H9 (cell line): Measurements from ENCODE around the gene PIP5K1C. TPM values are rescaled to one million over a fixed set of nuclear protein-coding genes. Genes with fewer than 3 reads are reported as not detected.

ENCODE experiments used
- DNase-seq: peaks from one replicate; pipeline ENCODE4 v3.0.0-alpha.2; 2017
- H2AFZ ChIP-seq: one replicate; pipeline ENCODE4 v1.6.1; 2013; ENCODE audit warnings: mild to moderate bottlenecking, low read length, control low read depth, moderate library complexity
- H2AK5ac ChIP-seq: 2 replicates; pipeline ENCODE4 v1.6.1; 2013; ENCODE audit warnings: low read length, control low read depth, mixed read lengths; ENCODE audit not compliant: insufficient read length
- H2BK120ac ChIP-seq: one replicate; pipeline ENCODE4 v1.6.1; 2013; ENCODE audit warnings: low read depth, mild to moderate bottlenecking, low read length, control low read depth, inconsistent platforms; ENCODE audit not compliant: poor library complexity, severe bottlenecking
- H2BK12ac ChIP-seq: 2 replicates; pipeline ENCODE4 v1.6.1; 2013; ENCODE audit warnings: low read length, control low read depth, mixed read lengths, low read depth; ENCODE audit not compliant: insufficient read length
- H2BK15ac ChIP-seq: 2 replicates; pipeline ENCODE4 v1.6.1; 2013; ENCODE audit warnings: low read depth, low read length, control low read depth
- H2BK20ac ChIP-seq: one replicate; pipeline ENCODE4 v1.6.1; 2013; ENCODE audit warnings: low read depth, mild to moderate bottlenecking, low read length, control low read depth, inconsistent platforms; ENCODE audit not compliant: poor library complexity, severe bottlenecking
- H2BK5ac ChIP-seq: 2 replicates; pipeline ENCODE4 v1.6.1; 2013; ENCODE audit warnings: low read length, control low read depth, mixed read lengths; ENCODE audit not compliant: insufficient read length
- H3K14ac ChIP-seq: 2 replicates; pipeline ENCODE4 v1.6.1; 2013; ENCODE audit warnings: low read length, control low read depth; ENCODE audit not compliant: insufficient read depth
- H3K18ac ChIP-seq: 2 replicates; pipeline ENCODE4 v1.6.1; 2013; ENCODE audit warnings: low read depth, mild to moderate bottlenecking, mixed read lengths, low read length, control low read depth; ENCODE audit not compliant: insufficient read length
- H3K23ac ChIP-seq: 2 replicates; pipeline ENCODE4 v1.6.1; 2013; ENCODE audit warnings: low read length, control low read depth, mixed read lengths, low read depth; ENCODE audit not compliant: insufficient read length
- H3K23me2 ChIP-seq: 2 replicates; pipeline ENCODE4 v1.6.1; 2013; ENCODE audit warnings: low read depth, mild to moderate bottlenecking, mixed read lengths, low read length, control low read depth; ENCODE audit not compliant: insufficient read length, poor library complexity, severe bottlenecking
- H3K27ac ChIP-seq: 2 replicates; pipeline ENCODE4 v1.5.1; 2013; ENCODE audit warnings: low read length, control low read depth, mixed read lengths, low read depth; ENCODE audit not compliant: insufficient read length
- H3K27me3 ChIP-seq: 2 replicates; pipeline ENCODE4 v1.6.1; 2013; ENCODE audit warnings: low read length, control low read depth, inconsistent platforms; ENCODE audit not compliant: insufficient read depth
- H3K4ac ChIP-seq: 2 replicates; pipeline ENCODE4 v1.6.1; 2013; ENCODE audit warnings: low read depth, mild to moderate bottlenecking, control low read depth, inconsistent platforms, low read length, moderate library complexity
- H3K4me1 ChIP-seq: 2 replicates; pipeline ENCODE4 v1.6.1; 2013; ENCODE audit warnings: low read length, control low read depth, inconsistent platforms; ENCODE audit not compliant: insufficient read depth
- H3K4me2 ChIP-seq: 2 replicates; pipeline ENCODE4 v1.6.1; 2013; ENCODE audit warnings: low read length, control low read depth, mixed read lengths; ENCODE audit not compliant: insufficient read length, insufficient read depth
- H3K56ac ChIP-seq: 2 replicates; pipeline ENCODE4 v1.6.1; 2013; ENCODE audit warnings: low read depth, mild to moderate bottlenecking, mixed read lengths, low read length, control low read depth; ENCODE audit not compliant: insufficient read length
- H3K79me1 ChIP-seq: 2 replicates; pipeline ENCODE4 v1.6.1; 2013; ENCODE audit warnings: low read depth, mild to moderate bottlenecking, moderate library complexity, low read length, control low read depth, inconsistent platforms; ENCODE audit not compliant: insufficient read depth, poor library complexity, severe bottlenecking
- H3K79me2 ChIP-seq: 2 replicates; pipeline ENCODE4 v1.6.1; 2013; ENCODE audit warnings: low read length, control low read depth, inconsistent platforms; ENCODE audit not compliant: insufficient read depth
- H3K9ac ChIP-seq: 2 replicates; pipeline ENCODE4 v1.6.1; 2013; ENCODE audit warnings: low read length, control low read depth, mixed read lengths; ENCODE audit not compliant: insufficient read length; ENCODE audit errors: extremely low read depth
- H3K9me3 ChIP-seq: one replicate; pipeline ENCODE4 v1.6.1; 2013; ENCODE audit warnings: low read depth, low read length, inconsistent platforms; ENCODE audit not compliant: control insufficient read depth
- H3T11ph ChIP-seq: one replicate; pipeline ENCODE4 v1.6.1; 2013; ENCODE audit warnings: mild to moderate bottlenecking, low read length, control low read depth, inconsistent platforms
- H4K20me1 ChIP-seq: one replicate; pipeline ENCODE4 v1.6.1; 2013; ENCODE audit not compliant: control insufficient read depth, insufficient read length, insufficient read depth
- H4K5ac ChIP-seq: 2 replicates; pipeline ENCODE4 v1.6.1; 2013; ENCODE audit warnings: low read depth, mild to moderate bottlenecking, mixed read lengths, low read length, control low read depth; ENCODE audit not compliant: insufficient read length
- H4K8ac ChIP-seq: replicated peaks from 2 replicates; pipeline ENCODE4 v1.6.1; 2013; ENCODE audit warnings: low read length, control low read depth, mixed read lengths, low read depth; ENCODE audit not compliant: insufficient read length
- H4K91ac ChIP-seq: 2 replicates; pipeline ENCODE4 v1.6.1; 2013; ENCODE audit warnings: low read depth, mild to moderate bottlenecking, moderate library complexity, mixed read lengths, low read length, control low read depth; ENCODE audit not compliant: insufficient read length
- H3K27ac Mint-ChIP-seq, 3 experiments: 2 replicates in 2 of 3; 3 replicates in 1 of 3; pipeline ENCODE4 v1.8.0; 2020 to 2021; ENCODE audit warnings: mixed read lengths in 3 of 3, mild to moderate bottlenecking in 1 of 3, moderate library complexity in 1 of 3
- H3K27me3 Mint-ChIP-seq: 2 replicates; pipeline ENCODE4 v1.8.0; 2021; ENCODE audit warnings: low read depth, mild to moderate bottlenecking, moderate library complexity, mixed read lengths
- H3K36me3 Mint-ChIP-seq, 3 experiments: 2 replicates in 2 of 3; 3 replicates in 1 of 3; pipeline ENCODE4 v1.8.0; 2020 to 2021; ENCODE audit warnings: low read depth in 3 of 3, mixed read lengths in 3 of 3; ENCODE audit not compliant: insufficient read depth in 1 of 3
- H3K4me1 Mint-ChIP-seq, 2 experiments: 2 replicates each; pipeline ENCODE4 v1.8.0; 2020; ENCODE audit warnings: mixed read lengths in 2 of 2
- H3K4me3 Mint-ChIP-seq, 2 experiments: 2 replicates in 1 of 2; 3 replicates in 1 of 2; pipeline ENCODE4 v1.8.0; 2020 to 2021; ENCODE audit warnings: mild to moderate bottlenecking in 2 of 2, mixed read lengths in 2 of 2, moderate library complexity in 1 of 2
- H3K9me3 Mint-ChIP-seq, 2 experiments: 2 replicates in 1 of 2; 3 replicates in 1 of 2; pipeline ENCODE4 v1.8.0; 2020; ENCODE audit warnings: mild to moderate bottlenecking in 2 of 2, mixed read lengths in 2 of 2, moderate library complexity in 1 of 2
- WGBS: extraction: QIAGEN DNeasy Blood & Tissue Kit; methylation state at CpG from one replicate; pipeline ENCODE4 v1.1.7; 2013; ENCODE audit warnings: missing lambda C conversion rate, low lambda C conversion rate, mixed read lengths; ENCODE audit not compliant: insufficient read length; ENCODE audit errors: extremely low coverage; 5-methylcytosine and 5-hydroxymethylcytosine counted together
- total RNA-seq: library from RNA; stranded (reverse); gene quantifications from 2 replicates; pipeline ENCODE4 v1.2.1, GENCODE V29; 2021
- TF ChIP-seq, protein P1 (sequence below): fragments of 200-600 bp; sonication (generic); conservative IDR thresholded peaks from 3 replicates; pipeline ENCODE4 v1.8.0; 2021; ENCODE audit warnings: antibody characterized with exemption, mild to moderate bottlenecking

PIP5K1C gene
- total RNA-seq, 1 experiment from 2014 or later, result 41.7 TPM

GRCh38 chr19:3623716-3624115 is 76.6 kb downstream of the PIP5K1C start:
- no peaks in the 10 kb centered on the region for H3K9me3 Mint-ChIP-seq
- TF ChIP-seq, protein P1, sequence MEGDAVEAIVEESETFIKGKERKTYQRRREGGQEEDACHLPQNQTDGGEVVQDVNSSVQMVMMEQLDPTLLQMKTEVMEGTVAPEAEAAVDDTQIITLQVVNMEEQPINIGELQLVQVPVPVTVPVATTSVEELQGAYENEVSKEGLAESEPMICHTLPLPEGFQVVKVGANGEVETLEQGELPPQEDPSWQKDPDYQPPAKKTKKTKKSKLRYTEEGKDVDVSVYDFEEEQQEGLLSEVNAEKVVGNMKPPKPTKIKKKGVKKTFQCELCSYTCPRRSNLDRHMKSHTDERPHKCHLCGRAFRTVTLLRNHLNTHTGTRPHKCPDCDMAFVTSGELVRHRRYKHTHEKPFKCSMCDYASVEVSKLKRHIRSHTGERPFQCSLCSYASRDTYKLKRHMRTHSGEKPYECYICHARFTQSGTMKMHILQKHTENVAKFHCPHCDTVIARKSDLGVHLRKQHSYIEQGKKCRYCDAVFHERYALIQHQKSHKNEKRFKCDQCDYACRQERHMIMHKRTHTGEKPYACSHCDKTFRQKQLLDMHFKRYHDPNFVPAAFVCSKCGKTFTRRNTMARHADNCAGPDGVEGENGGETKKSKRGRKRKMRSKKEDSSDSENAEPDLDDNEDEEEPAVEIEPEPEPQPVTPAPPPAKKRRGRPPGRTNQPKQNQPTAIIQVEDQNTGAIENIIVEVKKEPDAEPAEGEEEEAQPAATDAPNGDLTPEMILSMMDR, result no peak
- Histone ChIP-seq H2BK15ac (no peak overlapping the region), H3K18ac (no peak overlapping the region), H2BK5ac (no peak overlapping the region), H3K4me2 (no peak overlapping the region), H3T11ph (no peak overlapping the region), H3K9me3 (no peaks in the 10 kb centered on the region), H3K4ac (no peak overlapping the region), H3K4me1 (0 out of 2 replicates have a peak, but pooled peaks cover 2% of the 10 kb centered on the region), H4K5ac (no peak overlapping the region), H4K20me1 (no peaks in the 10 kb centered on the region), H3K27ac (no peak overlapping the region), H4K8ac (no peak overlapping the region), H3K79me1 (no peaks in the 10 kb centered on the region), H3K9ac (no peak overlapping the region), H3K79me2 (peaks cover 7% of the 10 kb centered on the region; the same call in 1 of the 2 replicates), H2BK120ac (no peak overlapping the region), H3K56ac (no peak overlapping the region), H3K23ac (no peak overlapping the region), H2BK12ac (no peak overlapping the region), H2AK5ac (no peak overlapping the region), H4K91ac (no peak overlapping the region), H3K23me2 (peaks cover 5% of the 10 kb centered on the region), H2AFZ (no peak overlapping the region), H2BK20ac (no peak overlapping the region), H3K27me3 (no peaks in the 10 kb centered on the region), H3K14ac (no peak overlapping the region)
- H3K27me3 Mint-ChIP-seq, result no peaks in the 10 kb centered on the region; the same call in 1 of the 2 replicates
- DNase-seq, result no peak
- H3K4me3 Mint-ChIP-seq, result no peak overlapping the region
- H3K4me1 Mint-ChIP-seq, result peaks cover 4 to 13% of the 10 kb centered on the region in 2 experiments
- WGBS, result no CpG with 5 or more reads among the region's 34 CpGs
- no peak overlapping the region for H3K27ac Mint-ChIP-seq
- H3K36me3 Mint-ChIP-seq, result peaks cover 6 to 21% (median 17%) of the 10 kb centered on the region in 3 experiments; a peak in 6 of 7 replicates
